ENCODE measurements around the gene ACADVL. TPM values are rescaled to one million over a fixed set of nuclear protein-coding genes. Genes with fewer than 3 reads are reported as not detected.
A peak's percentile ranks its signal among the peaks of the same experiment; 100 is the strongest.

ACADVL gene
- total RNA-seq, 2 experiments from 2014 or later: 411 to 423 TPM

DNA sequence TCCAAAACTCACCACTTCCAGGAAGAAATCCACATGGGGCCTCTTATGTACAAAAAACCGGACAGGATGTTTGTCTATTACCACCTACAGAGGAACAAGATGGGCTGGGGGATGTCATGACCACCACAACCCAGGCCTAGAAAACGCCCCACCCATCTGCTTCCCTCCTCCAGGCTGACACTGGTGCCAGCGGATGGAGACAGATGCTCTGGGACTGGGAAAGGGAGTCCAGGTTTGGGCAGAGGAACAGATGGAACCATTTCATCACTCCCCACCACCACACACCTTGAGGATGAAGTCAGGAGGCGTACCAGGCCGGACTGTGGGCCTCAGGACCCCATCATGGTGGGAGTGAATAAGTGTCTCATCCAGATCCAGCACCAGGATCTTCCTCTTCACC is 27.0 kb downstream of the ACADVL start:
- Mint-ChIP-seq H3K27me3 (no peaks in the 10 kb centered on the region), H3K4me1 (peaks cover 40% of the 10 kb centered on the region), H3K9me3 (ENCODE audit: low read depth) (no peaks in the 10 kb centered on the region), H3K36me3 (peaks cover 18% of the 10 kb centered on the region), H3K27ac (no peak overlapping the region), H3K4me3 (no peak overlapping the region)
- CTCF ChIA-PET: no interaction called here
- ATAC-seq (no peak), DNase-seq (no peak)

DNA sequence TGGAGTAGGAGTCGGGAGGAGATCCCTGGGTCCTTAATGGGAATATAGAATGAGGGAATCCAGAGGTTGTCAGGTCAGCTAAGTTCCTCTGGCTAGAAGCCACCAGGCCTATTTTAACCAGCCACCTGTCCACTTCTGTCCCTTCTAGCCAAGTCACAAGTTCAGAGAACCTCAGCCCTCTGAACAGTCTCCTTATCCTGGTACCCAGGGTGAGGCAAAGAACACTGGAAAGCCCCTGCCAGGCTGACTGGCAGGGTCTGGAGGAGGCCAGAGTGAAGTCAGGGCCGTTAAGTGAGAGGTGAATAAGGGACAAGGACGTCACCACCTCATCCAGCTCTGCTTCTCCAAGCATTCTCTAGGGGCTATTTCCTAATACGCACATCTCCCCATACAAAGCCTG is 29.1 kb downstream of the ACADVL start:
- Mint-ChIP-seq H3K4me1 (peaks cover 41% of the 10 kb centered on the region), H3K36me3 (peaks cover 23% of the 10 kb centered on the region), H3K9me3 (ENCODE audit: low read depth) (no peaks in the 10 kb centered on the region), H3K27ac (no peak overlapping the region), H3K4me3 (no peak overlapping the region), H3K27me3 (no peaks in the 10 kb centered on the region)
- CTCF ChIA-PET: no interaction called here
- ATAC-seq (no peak), DNase-seq (no peak)

DNA sequence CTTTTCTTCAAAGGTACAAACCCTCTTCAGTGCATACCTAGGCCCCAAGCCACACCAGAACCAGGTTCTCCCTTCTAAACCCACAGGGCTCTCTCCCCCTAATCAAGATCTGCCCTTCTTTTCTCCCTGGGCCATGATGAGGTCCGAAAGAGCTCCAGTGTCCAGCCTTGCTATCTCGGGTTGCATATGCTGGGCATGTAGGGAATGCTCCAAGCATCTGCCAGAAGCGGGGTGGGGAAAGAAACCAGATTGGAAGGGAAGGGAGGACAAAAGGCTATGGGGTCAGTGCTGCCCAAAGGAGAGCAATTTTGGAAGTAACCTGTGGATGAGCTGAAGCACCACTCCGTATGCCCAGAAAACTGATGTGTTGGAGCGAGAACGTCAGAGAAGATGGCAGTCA is 29.5 kb downstream of the ACADVL start:
- H3K27ac Mint-ChIP-seq: peak overlapping the region; percentile 50
- CTCF ChIA-PET: no interaction called here
- no peaks in the 10 kb centered on the region for H3K9me3 Mint-ChIP-seq (ENCODE audit: low read depth)
- no peaks in the 10 kb centered on the region for H3K27me3 Mint-ChIP-seq
- no peak for DNase-seq
- H3K4me1 Mint-ChIP-seq: peaks cover 46% of the 10 kb centered on the region
- peak overlapping the region; percentile 91 for H3K4me3 Mint-ChIP-seq
- H3K36me3 Mint-ChIP-seq: peaks cover 24% of the 10 kb centered on the region
- no peak for ATAC-seq

DNA sequence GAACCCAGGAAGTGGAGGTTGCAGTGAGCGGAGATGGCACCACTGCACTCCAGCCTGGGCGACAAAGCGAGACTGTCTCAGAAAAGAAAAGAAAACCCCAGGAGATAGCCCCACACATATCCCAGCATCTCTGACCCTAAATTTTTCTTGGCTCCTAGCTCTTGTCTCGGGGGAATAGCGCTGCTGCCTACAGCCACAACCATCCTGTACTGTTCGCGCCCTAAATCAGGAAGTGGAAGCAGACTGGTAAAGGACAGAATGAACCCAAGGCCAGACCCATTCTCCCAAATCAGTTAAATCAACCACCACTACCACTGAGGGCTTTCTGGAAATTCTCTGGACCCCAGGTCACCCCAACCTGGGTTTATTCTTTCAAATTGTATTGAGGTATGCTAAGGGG is 30.1 kb downstream of the ACADVL start:
- Mint-ChIP-seq H3K27ac (peak overlapping the region; percentile 91), H3K9me3 (ENCODE audit: low read depth) (no peaks in the 10 kb centered on the region), H3K4me3 (peak overlapping the region; percentile 91), H3K4me1 (peaks cover 46% of the 10 kb centered on the region), H3K27me3 (no peaks in the 10 kb centered on the region), H3K36me3 (peaks cover 23% of the 10 kb centered on the region)
- CTCF ChIA-PET: interaction anchor here (2.5 kb wide), 1 partner anchor 8 kb away, joined by 18 read pairs; the partner anchor contains the start of gene GABARAP
- DNase-seq (no peak), ATAC-seq (no peak)

- Mint-ChIP-seq H3K9me3 (ENCODE audit: low read depth) (no peaks in the 10 kb centered on the region), H3K4me1 (peaks cover 46% of the 10 kb centered on the region), H3K4me3 (peak overlapping the region; percentile 91), H3K27me3 (no peaks in the 10 kb centered on the region), H3K36me3 (peaks cover 22% of the 10 kb centered on the region), H3K27ac (peak overlapping the region; percentile 99)
- DNase-seq (no peak), ATAC-seq (peak; percentile 0)
- CTCF ChIA-PET: interaction anchor here (0.5 to 2.5 kb wide), 8 partner anchors 9 to 868 kb away, joined by 3 to 18 read pairs (median 4); partner anchors contain the start of genes ACADVL, DLG4, GABARAP and PHF23
Observed at GRCh38 chr17:7250695-7251627, 31.2 kb downstream of the ACADVL start.

GRCh38 chr17:7251661-7252175 is 32.0 kb downstream of the ACADVL start, which contains the start of gene CTDNEP1:
Gene CTDNEP1, minus strand, starts transcription at chr17:7251734. Its CDS starts 438 bp downstream, at chr17:7251296.
- Mint-ChIP-seq H3K27me3 (no peaks in the 10 kb centered on the region), H3K4me3 (peak within 1 kb of the TSS; percentile 91), H3K36me3 (peaks cover 21% of the 10 kb centered on the region), H3K27ac (peak within 1 kb of the TSS; percentile 99), H3K4me1 (peaks cover 42% of the 10 kb centered on the region), H3K9me3 (ENCODE audit: low read depth) (no peaks in the 10 kb centered on the region)
- CTCF ChIA-PET: interaction anchor here (0.5 to 2.5 kb wide), 8 partner anchors 10 to 867 kb away, joined by 3 to 18 read pairs (median 4); partner anchors contain the start of genes ACADVL, DLG4, GABARAP and PHF23
- ATAC-seq (peak; percentile 92), DNase-seq (peak; percentile 99)

DNA sequence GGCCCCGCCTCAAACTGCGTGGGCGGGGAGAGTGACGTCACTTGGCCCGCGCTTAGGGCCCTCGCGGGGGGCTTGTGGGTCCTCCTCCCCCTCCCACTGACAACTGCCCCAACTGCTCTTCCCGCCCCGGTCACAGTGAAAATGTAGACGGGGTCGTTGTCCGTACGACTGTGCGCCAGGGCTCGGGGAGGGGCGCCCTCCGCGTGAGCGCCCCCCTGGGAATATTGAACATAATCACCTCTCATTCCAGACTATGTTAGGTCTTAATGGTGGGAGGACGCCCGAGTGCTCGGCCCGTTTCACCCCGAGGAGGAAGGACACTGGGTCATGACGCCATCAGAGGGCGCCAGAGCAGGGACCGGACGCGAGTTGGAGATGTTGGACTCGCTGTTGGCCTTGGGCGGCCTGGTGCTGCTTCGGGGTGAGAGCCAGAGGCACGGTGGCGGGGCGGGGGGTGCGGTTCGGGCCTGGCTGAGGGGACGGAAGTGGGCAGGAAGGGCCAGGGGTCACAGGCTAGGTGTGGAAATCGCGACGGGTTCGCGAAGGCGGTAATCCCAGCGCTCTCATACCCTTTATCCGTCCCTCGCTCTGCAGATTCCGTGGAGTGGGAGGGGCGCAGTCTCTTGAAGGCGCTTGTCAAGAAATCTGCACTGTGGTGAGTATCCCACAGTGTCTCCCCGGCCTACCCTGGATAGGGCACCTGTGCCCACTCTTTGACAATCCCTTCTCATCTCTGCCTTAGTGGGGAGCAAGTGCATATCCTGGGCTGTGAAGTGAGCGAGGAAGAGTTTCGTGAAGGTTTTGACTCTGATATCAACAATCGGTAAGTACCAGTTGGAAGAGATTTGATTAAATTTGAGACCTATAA is 32.7 kb downstream of the ACADVL start, which contains the start of gene ELP5:
TSS of gene ELP5 (plus strand) at position 40 of the 868 bp plus-strand sequence. CDS start at position 376, 336 bp downstream.
- Mint-ChIP-seq H3K27me3 (no peaks in the 10 kb centered on the region), H3K9me3 (ENCODE audit: low read depth) (no peaks in the 10 kb centered on the region), H3K4me3 (peak within 1 kb of the TSS; percentile 91), H3K27ac (peak within 1 kb of the TSS; percentile 99), H3K4me1 (peaks cover 41% of the 10 kb centered on the region), H3K36me3 (peaks cover 21% of the 10 kb centered on the region)
- ATAC-seq: peak; percentile 73
- CTCF ChIA-PET: interaction anchor here (1.0 to 2.5 kb wide), 6 partner anchors 10 to 44 kb away, joined by 3 to 18 read pairs (median 5); partner anchors contain the start of genes ACADVL, DLG4, GABARAP and PHF23
- peak; percentile 96 for DNase-seq

- H3K27ac Mint-ChIP-seq: peak overlapping the region; percentile 99
- H3K4me1 Mint-ChIP-seq: peaks cover 41% of the 10 kb centered on the region
- CTCF ChIA-PET: no interaction called here
- no peak for DNase-seq
- no peak for ATAC-seq
- H3K27me3 Mint-ChIP-seq: no peaks in the 10 kb centered on the region
- no peaks in the 10 kb centered on the region for H3K9me3 Mint-ChIP-seq (ENCODE audit: low read depth)
- H3K36me3 Mint-ChIP-seq: peaks cover 21% of the 10 kb centered on the region
- peak overlapping the region; percentile 91 for H3K4me3 Mint-ChIP-seq
Observed at GRCh38 chr17:7253082-7253481, 33.3 kb downstream of the ACADVL start.

- H3K4me3 Mint-ChIP-seq: no peak overlapping the region
- ATAC-seq (no peak), DNase-seq (no peak)
- CTCF ChIA-PET: interaction anchor here (0.7 to 1.5 kb wide), 3 partner anchors 42 to 1817 kb away, joined by 3 to 5 read pairs (median 3); no protein-coding TSS in a partner anchor
- peaks cover 31% of the 10 kb centered on the region for H3K4me1 Mint-ChIP-seq
- H3K27ac Mint-ChIP-seq: no peak overlapping the region
- H3K27me3 Mint-ChIP-seq: no peaks in the 10 kb centered on the region
- peaks cover 21% of the 10 kb centered on the region for H3K36me3 Mint-ChIP-seq
- H3K9me3 Mint-ChIP-seq (ENCODE audit: low read depth): no peaks in the 10 kb centered on the region
Observed at GRCh38 chr17:7254511-7254910, 34.8 kb downstream of the ACADVL start.

- Mint-ChIP-seq H3K9me3 (ENCODE audit: low read depth) (no peaks in the 10 kb centered on the region), H3K4me3 (no peak overlapping the region), H3K27ac (peak overlapping the region; percentile 47), H3K36me3 (peaks cover 21% of the 10 kb centered on the region), H3K4me1 (peaks cover 23% of the 10 kb centered on the region), H3K27me3 (peaks cover 3% of the 10 kb centered on the region)
- no peak for ATAC-seq
- CTCF ChIA-PET: interaction anchor here (1.4 kb wide), 1 partner anchor 8 kb away, joined by 4 read pairs; no protein-coding TSS in a partner anchor
- no peak for DNase-seq
Observed at GRCh38 chr17:7256766-7257456, 37.2 kb downstream of the ACADVL start.

DNA sequence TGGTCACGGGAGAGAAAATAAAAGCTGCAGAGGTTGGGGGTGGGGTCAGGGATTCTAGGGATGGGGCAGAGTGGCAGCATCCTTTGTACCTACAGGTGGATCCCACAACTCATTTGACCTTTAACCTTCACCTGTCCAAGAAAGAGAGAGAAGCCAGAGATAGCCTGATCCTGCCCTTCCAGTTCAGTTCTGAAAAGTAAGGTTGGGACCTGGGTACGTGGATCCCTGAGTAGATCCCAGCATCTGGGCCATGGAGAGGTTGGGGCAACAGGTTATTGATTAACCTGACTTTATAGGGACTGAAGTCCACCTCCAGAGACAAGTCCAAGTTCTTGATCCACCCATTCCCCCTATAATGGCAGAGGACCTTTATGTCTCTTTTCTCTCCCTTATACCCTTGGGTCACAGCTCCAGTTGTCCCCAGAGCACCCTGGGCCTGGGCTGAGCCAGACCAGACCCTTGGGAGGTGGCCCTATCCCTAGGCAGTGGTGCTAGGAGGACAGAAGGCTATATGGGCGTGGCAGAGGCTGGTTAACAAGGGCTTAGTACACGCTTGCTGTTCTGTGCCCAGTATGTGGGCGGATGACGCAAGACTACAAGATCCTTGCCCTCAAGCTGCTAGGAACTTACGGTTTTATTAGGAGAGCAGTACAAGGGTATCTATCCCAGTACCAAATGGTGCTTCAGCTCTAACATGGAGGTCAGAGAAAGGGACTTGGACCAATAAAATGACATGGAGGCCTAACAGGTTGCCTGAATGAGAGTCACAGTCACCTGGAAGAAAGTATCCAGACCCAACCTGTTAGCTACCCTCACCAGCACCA is 39.2 kb downstream of the ACADVL start:
- peaks cover 16% of the 10 kb centered on the region for H3K36me3 Mint-ChIP-seq
- H3K4me1 Mint-ChIP-seq: peaks cover 27% of the 10 kb centered on the region
- no peak for DNase-seq
- no peaks in the 10 kb centered on the region for H3K9me3 Mint-ChIP-seq (ENCODE audit: low read depth)
- CTCF ChIA-PET: interaction anchor here (1.7 kb wide), 1 partner anchor 22 kb away, joined by 6 read pairs; the partner anchor contains the start of gene SLC2A4
- ATAC-seq: no peak
- H3K27me3 Mint-ChIP-seq: peaks cover 20% of the 10 kb centered on the region
- H3K27ac Mint-ChIP-seq: no peak overlapping the region
- H3K4me3 Mint-ChIP-seq: no peak overlapping the region
